GM19467 (cell line): ENCODE data around the gene C7orf57.

Source experiments
- ATAC-seq: cut with Tn5 transposase; IDR thresholded peaks from one replicate; pipeline ENCODE4 v1.9.1; 2021; ENCODE audit warnings: mild to moderate bottlenecking, moderate library complexity; ENCODE audit not compliant: unreplicated experiment

Gene C7orf57

GRCh38 chr7:48083114-48083830, 47.9 kb downstream of the C7orf57 start:
- no peak for ATAC-seq

- ATAC-seq: peak; percentile 47
Observed at GRCh38 chr7:48084727-48085432, 49.5 kb downstream of the C7orf57 start.

- no peak for ATAC-seq
Observed at GRCh38 chr7:48085433-48085791, 50.1 kb downstream of the C7orf57 start.

GRCh38 chr7:48085942-48086341, 50.6 kb downstream of the C7orf57 start:
- no peak for ATAC-seq

- ATAC-seq: peak; percentile 22
Observed at GRCh38 chr7:48087349-48087748, 52.0 kb downstream of the C7orf57 start.

GRCh38 chr7:48088559-48089045, 53.3 kb downstream of the C7orf57 start:
- ATAC-seq: peak; percentile 58

- peak; percentile 51 for ATAC-seq
Observed at GRCh38 chr7:48089046-48090003, 54.0 kb downstream of the C7orf57 start, which contains the start of gene UPP1. Gene UPP1, plus strand, starts transcription at chr7:48089265. Its CDS starts 5,519 bp downstream, at chr7:48094784.

- no peak for ATAC-seq
Observed at GRCh38 chr7:48090095-48090805, 54.9 kb downstream of the C7orf57 start.

GRCh38 chr7:48091506-48092433, 56.4 kb downstream of the C7orf57 start:
- ATAC-seq: no peak

GRCh38 chr7:48094861-48095293, 59.5 kb downstream of the C7orf57 start:
- ATAC-seq: no peak

- no peak for ATAC-seq
Observed at GRCh38 chr7:48096273-48096672, 60.9 kb downstream of the C7orf57 start.

- ATAC-seq: no peak
Observed at GRCh38 chr7:48097521-48098231, 62.3 kb downstream of the C7orf57 start.

- ATAC-seq: no peak
Observed at GRCh38 chr7:48098846-48099245, 63.5 kb downstream of the C7orf57 start.

- no peak for ATAC-seq
Observed at GRCh38 chr7:48099781-48100180, 64.4 kb downstream of the C7orf57 start.

- no peak for ATAC-seq
Observed at GRCh38 chr7:48101352-48101751, 66.0 kb downstream of the C7orf57 start.

- no peak for ATAC-seq
Observed at GRCh38 chr7:48101968-48102367, 66.6 kb downstream of the C7orf57 start.

GRCh38 chr7:48102530-48102929, 67.2 kb downstream of the C7orf57 start:
- no peak for ATAC-seq

- no peak for ATAC-seq
Observed at GRCh38 chr7:48105045-48105444, 69.7 kb downstream of the C7orf57 start.
